ENCODE results near the gene XIST.

XIST gene

DNA sequence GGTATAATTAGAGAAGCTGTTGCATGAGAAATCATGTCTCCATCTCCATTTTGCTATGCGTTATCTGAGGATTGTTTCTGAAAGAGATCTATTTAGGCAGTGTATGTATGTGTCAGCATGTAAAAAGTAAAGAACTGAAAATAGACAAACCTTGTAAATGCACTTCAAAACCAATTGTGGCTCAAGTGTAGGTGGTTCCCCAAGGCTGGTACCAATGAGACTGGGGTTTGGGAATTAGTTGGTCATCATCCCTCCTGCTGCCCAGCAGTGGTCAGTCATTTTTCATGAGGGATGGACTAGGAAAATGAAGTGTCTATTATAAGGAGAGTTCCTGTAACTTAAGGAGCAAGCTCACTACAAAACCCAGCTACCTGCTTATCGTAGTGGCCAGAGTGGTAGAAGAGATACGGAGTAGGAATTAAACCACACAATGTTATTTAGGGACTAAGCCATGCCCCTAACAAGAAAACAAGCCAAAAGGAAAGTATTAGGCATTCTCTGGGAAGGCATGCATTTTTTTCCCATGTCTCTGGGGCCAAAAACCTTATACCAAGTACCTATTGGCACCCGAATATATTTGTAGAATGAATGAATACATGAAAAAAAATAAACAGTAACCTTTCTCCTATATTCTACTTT is 30.5 kb downstream of the XIST start:
- H3K4me3 ChIP-seq (ENCODE audit: low read depth, low read length), result no peak overlapping the region
- no peaks in the 10 kb centered on the region for H3K9me3 ChIP-seq (ENCODE audit: control insufficient read depth, insufficient read depth, low read depth, low read length)
- peak overlapping the region; percentile 61 for H3K27ac ChIP-seq (ENCODE audit: extremely low read depth, low read depth, low read length)
- CTCF ChIA-PET, result interaction anchor here (1.2 kb wide), 1 partner anchor 10 kb away, joined by 3 read pairs; no protein-coding TSS in a partner anchor
- H3K36me3 ChIP-seq (ENCODE audit: control insufficient read depth in 2 of 2, insufficient read depth in 1 of 2, low read length in 2 of 2), result peaks cover 65 to 76% of the 10 kb centered on the region in 2 experiments
- peaks cover 74% of the 10 kb centered on the region for H3K4me1 ChIP-seq (ENCODE audit: control insufficient read depth, insufficient read depth, low read length)
- POLR2A ChIA-PET, result interaction anchor here (0.6 to 2.3 kb wide), 4 partner anchors 9 to 58 kb away, joined by 3 to 8 read pairs (median 3); no protein-coding TSS in a partner anchor
- no peak for TF ChIP-seq ZNF548 (tag by site-specific recombination; IDR thresholded peaks at IDR 0.05)
- TF ChIP-seq, protein P1, sequence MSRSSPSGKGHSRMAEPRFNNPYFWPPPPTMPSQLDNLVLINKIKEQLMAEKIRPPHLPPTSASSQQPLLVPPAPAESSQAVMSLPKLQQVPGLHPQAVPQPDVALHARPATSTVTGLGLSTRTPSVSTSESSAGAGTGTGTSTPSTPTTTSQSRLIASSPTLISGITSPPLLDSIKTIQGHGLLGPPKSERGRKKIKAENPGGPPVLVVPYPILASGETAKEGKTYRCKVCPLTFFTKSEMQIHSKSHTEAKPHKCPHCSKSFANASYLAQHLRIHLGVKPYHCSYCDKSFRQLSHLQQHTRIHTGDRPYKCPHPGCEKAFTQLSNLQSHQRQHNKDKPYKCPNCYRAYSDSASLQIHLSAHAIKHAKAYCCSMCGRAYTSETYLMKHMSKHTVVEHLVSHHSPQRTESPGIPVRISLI (tag by site-specific recombination; IDR thresholded peaks at IDR 0.05), result no peak
- TF ChIP-seq, protein P2, sequence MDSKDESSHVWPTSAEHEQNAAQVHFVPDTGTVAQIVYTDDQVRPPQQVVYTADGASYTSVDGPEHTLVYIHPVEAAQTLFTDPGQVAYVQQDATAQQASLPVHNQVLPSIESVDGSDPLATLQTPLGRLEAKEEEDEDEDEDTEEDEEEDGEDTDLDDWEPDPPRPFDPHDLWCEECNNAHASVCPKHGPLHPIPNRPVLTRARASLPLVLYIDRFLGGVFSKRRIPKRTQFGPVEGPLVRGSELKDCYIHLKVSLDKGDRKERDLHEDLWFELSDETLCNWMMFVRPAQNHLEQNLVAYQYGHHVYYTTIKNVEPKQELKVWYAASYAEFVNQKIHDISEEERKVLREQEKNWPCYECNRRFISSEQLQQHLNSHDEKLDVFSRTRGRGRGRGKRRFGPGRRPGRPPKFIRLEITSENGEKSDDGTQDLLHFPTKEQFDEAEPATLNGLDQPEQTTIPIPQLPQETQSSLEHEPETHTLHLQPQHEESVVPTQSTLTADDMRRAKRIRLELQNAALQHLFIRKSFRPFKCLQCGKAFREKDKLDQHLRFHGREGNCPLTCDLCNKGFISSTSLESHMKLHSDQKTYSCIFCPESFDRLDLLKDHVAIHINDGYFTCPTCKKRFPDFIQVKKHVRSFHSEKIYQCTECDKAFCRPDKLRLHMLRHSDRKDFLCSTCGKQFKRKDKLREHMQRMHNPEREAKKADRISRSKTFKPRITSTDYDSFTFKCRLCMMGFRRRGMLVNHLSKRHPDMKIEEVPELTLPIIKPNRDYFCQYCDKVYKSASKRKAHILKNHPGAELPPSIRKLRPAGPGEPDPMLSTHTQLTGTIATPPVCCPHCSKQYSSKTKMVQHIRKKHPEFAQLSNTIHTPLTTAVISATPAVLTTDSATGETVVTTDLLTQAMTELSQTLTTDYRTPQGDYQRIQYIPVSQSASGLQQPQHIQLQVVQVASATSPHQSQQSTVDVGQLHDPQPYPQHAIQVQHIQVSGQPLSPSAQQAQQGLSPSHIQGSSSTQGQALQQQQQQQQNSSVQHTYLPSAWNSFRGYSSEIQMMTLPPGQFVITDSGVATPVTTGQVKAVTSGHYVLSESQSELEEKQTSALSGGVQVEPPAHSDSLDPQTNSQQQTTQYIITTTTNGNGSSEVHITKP (tag by site-specific recombination; IDR thresholded peaks at IDR 0.05), result no peak
- TF ChIP-seq, protein P3, sequence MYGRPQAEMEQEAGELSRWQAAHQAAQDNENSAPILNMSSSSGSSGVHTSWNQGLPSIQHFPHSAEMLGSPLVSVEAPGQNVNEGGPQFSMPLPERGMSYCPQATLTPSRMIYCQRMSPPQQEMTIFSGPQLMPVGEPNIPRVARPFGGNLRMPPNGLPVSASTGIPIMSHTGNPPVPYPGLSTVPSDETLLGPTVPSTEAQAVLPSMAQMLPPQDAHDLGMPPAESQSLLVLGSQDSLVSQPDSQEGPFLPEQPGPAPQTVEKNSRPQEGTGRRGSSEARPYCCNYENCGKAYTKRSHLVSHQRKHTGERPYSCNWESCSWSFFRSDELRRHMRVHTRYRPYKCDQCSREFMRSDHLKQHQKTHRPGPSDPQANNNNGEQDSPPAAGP (tag by site-specific recombination; IDR thresholded peaks at IDR 0.05), result peak; percentile 48; the same call in 1 of the 2 replicates
- TF ChIP-seq ZNF624 (tag by site-specific recombination; IDR thresholded peaks at IDR 0.05), result no peak
- TF ChIP-seq SCRT1 (tag by site-specific recombination; IDR thresholded peaks at IDR 0.05; ENCODE audit: borderline replicate concordance), result no peak
- TF ChIP-seq ZNF274 (IDR thresholded peaks at IDR 0.05; ENCODE audit: low read length), result no peak
- TF ChIP-seq ZNF274 (tag by site-specific recombination; IDR thresholded peaks at IDR 0.05; ENCODE audit: borderline replicate concordance), result no peak
- TF ChIP-seq ZNF785 (tag by site-specific recombination; IDR thresholded peaks at IDR 0.05), result no peak
- TF ChIP-seq HOXA7 (CRISPR knock-in tag; IDR thresholded peaks at IDR 0.05; ENCODE audit: borderline replicate concordance), result no peak
- TF ChIP-seq ZSCAN30 (tag by site-specific recombination; IDR thresholded peaks at IDR 0.05), result no peak
- TF ChIP-seq ZNF560 (tag by site-specific recombination; IDR thresholded peaks at IDR 0.05; ENCODE audit: borderline replicate concordance), result no peak
- TF ChIP-seq GLIS1 (tag by site-specific recombination; IDR thresholded peaks at IDR 0.05), result no peak
- TF ChIP-seq, protein P4, sequence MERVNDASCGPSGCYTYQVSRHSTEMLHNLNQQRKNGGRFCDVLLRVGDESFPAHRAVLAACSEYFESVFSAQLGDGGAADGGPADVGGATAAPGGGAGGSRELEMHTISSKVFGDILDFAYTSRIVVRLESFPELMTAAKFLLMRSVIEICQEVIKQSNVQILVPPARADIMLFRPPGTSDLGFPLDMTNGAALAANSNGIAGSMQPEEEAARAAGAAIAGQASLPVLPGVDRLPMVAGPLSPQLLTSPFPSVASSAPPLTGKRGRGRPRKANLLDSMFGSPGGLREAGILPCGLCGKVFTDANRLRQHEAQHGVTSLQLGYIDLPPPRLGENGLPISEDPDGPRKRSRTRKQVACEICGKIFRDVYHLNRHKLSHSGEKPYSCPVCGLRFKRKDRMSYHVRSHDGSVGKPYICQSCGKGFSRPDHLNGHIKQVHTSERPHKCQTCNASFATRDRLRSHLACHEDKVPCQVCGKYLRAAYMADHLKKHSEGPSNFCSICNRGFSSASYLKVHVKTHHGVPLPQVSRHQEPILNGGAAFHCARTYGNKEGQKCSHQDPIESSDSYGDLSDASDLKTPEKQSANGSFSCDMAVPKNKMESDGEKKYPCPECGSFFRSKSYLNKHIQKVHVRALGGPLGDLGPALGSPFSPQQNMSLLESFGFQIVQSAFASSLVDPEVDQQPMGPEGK (tag by site-specific recombination; IDR thresholded peaks at IDR 0.05), result peak; percentile 32; the same call in 1 of the 2 replicates
- no peak for TF ChIP-seq ZNF132 (tag by site-specific recombination; IDR thresholded peaks at IDR 0.05; ENCODE audit: borderline replicate concordance)
- peak; percentile 68; the same call in 1 of the 2 replicates for TF ChIP-seq BCL11A (tag by site-specific recombination; IDR thresholded peaks at IDR 0.05; ENCODE audit: low read depth)
- TF ChIP-seq, protein P5, sequence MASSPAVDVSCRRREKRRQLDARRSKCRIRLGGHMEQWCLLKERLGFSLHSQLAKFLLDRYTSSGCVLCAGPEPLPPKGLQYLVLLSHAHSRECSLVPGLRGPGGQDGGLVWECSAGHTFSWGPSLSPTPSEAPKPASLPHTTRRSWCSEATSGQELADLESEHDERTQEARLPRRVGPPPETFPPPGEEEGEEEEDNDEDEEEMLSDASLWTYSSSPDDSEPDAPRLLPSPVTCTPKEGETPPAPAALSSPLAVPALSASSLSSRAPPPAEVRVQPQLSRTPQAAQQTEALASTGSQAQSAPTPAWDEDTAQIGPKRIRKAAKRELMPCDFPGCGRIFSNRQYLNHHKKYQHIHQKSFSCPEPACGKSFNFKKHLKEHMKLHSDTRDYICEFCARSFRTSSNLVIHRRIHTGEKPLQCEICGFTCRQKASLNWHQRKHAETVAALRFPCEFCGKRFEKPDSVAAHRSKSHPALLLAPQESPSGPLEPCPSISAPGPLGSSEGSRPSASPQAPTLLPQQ (tag by site-specific recombination; IDR thresholded peaks at IDR 0.05), result no peak
- no peak; the same call in 1 of the 2 replicates for TF ChIP-seq BCL11B (tag by site-specific recombination; IDR thresholded peaks at IDR 0.05; ENCODE audit: low read depth)
- no peak for TF ChIP-seq ZSCAN16 (tag by site-specific recombination; IDR thresholded peaks at IDR 0.05)
- TF ChIP-seq ZNF341 (tag by site-specific recombination; IDR thresholded peaks at IDR 0.05; ENCODE audit: low read depth), result no peak
- no peak for TF ChIP-seq ZNF16 (tag by site-specific recombination; IDR thresholded peaks at IDR 0.05; ENCODE audit: low read depth)
- no peak for TF ChIP-seq ZXDB (tag by site-specific recombination; IDR thresholded peaks at IDR 0.05)
- peak; percentile 53; the same call in 1 of the 2 replicates for TF ChIP-seq ZBTB48 (tag by site-specific recombination; IDR thresholded peaks at IDR 0.05)
- no peak for TF ChIP-seq ZNF248 (tag by site-specific recombination; IDR thresholded peaks at IDR 0.05)
- TF ChIP-seq ZNF335 (tag by site-specific recombination; conservative IDR thresholded peaks at IDR 0.05), result no peak
- TF ChIP-seq FEZF1 (tag by site-specific recombination; IDR thresholded peaks at IDR 0.05), result 0 out of 2 replicates have a peak, but pooled peaks have one; percentile 30
- no peak for TF ChIP-seq ZNF266 (tag by site-specific recombination; IDR thresholded peaks at IDR 0.05; ENCODE audit: low read depth)
- peak; percentile 26 for TF ChIP-seq ZEB2 (tag by site-specific recombination; IDR thresholded peaks at IDR 0.05)
- no peak for TF ChIP-seq ZBTB7A (tag by site-specific recombination; IDR thresholded peaks at IDR 0.05; ENCODE audit: low read depth)
- TF ChIP-seq ZNF394 (tag by site-specific recombination; IDR thresholded peaks at IDR 0.05; ENCODE audit: borderline replicate concordance), result no peak
